Stimulated activated CD4-positive, alpha-beta T cell treated with anti-CD3 and anti-CD28 coated beads, Interleukin-2, amount 100 ng/mL, for 24 hours (primary cell): ENCODE data around the gene NEK2.
"Not testable (repeated sequence)": the region's sequence is repeated elsewhere in the genome, so short reads cannot be mapped to it uniquely, and the experiment has no call there.

Experiments used
- DNase-seq, 2 donors: peaks; one replicate each; pipeline ENCODE4 v3.0.0-alpha.2; 2020

The NEK2 gene

DNA sequence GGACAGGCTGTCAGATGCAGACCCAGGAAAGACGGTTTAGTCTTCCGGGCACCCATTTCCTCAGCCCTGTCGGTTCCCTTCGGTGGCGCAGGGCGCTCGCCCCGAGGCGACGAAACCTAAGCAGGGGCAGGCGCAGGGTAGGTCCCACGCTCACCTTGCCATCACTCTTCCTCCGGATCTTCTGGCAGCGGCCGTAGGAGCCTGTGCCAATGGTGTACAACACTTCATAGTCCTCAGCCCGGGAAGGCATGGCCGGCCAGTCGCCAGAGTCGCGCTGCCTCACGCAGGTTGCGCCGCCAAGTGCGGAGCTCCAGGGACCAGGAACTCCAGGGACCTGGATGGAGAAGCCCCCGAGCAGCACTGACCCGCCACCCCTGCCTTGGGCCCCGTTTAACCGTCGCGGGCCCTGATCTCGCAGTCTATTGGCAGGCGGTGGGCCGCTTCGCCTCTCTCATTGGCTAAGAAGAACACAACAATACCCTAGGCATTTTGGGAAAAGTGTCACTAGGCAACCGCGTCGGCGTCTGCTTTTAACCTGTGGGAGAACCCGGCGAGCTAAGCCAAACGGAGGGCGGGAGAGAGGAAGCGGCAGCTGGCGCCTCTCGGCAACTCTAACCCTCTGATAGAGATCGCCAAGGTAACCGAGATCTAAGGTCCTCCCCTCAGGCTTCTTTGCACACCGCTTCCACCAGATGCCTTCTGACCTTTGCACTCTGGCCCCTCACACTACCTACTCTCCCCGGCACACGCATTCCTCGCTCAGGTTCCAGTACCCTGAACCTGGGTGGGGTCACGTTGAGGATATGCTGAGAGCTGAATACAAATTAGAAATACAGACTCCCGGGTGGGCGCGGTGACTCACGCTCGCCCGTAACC lies at the start of gene NEK2:
Gene NEK2, minus strand, starts transcription at position 392 of the 876 bp plus-strand sequence. Its CDS starts 142 bp downstream, at position 250.
- DNase-seq: peak; percentile 82 to 87

DNA sequence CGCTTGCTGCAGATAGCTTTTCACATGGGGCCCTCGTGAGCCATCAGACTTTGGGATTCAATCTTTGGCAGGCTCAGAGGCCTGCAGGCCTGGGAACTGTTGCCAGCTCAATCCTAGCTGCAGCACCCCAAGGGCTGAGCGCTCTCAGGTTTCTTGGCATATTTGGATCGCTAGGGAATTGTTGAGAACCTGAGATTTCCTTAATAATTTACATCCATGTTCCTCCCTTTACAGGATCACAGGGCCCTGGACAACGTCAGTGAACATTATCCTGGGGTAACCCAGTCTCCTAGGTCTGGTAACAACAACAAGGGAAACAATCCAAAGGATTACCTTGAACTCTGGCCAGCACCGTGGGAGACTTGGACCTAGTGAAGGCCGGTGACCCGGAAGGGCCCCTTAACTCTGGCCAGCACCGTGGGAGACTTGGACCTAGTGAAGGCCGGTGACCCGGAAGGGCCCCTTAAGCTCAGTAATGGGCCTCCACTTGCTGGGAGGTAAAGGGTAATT lies 49.3 kb upstream of the NEK2 start:
- DNase-seq: no peak

DNA sequence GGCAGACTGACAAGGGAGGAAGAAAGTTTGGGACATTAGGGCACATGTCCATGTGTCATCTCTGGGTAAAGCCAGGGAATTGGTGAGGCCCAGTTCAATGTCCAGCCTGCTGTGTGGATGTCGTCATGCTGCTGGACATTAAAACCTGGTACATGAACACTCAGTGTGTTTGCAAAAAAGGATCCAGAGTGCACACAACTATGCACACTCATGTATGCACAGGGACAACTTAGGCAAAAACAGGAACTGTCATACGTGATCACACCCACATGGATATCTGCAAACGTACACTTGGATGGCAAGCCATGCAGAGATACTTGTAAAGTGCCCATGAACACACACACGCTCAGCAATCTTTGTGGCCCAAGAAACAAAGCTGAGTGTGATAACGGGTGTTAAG lies 47.9 kb upstream of the NEK2 start:
- no peak for DNase-seq

DNA sequence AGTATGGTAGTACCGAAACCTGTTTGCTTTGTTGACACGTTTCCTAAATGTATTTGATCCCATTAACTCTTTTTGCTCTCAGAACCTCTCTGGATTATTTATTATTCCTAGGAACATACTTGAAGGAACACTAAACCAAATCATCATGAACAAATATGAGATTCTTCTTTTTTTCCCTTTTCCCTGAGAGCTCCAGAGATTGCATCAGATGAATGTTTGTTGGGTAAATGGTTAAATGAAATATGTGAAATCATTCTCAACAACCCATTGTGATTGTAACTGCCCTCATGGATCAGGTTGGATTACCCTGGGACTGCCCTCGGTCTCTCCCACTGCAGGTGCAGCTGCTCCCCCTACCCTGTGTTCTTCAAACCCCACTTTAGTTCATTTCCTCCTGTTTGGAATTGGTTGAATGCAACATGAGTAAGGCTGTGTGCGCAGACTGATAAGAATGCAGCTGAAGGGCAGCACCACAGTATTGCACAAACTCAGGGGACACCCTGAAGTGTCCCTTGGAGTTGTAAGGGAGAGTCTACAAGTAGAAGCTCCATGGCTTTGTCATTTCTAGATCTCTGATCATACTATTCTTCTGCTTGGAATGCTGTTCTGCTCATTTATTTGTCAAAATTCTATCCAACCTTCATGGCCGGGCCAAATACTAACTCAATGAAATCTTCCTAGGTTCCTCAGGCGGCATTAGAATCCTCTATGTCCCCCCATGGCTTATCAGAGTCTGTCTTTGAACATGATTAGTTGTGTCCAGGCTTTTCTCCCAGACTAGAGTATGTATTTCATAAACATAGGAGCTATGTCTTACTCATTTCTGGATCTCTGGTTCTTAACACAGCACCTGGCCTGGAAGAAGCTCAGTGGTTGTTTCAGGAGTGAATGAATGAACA lies 47.1 kb upstream of the NEK2 start:
- DNase-seq: no peak

DNA sequence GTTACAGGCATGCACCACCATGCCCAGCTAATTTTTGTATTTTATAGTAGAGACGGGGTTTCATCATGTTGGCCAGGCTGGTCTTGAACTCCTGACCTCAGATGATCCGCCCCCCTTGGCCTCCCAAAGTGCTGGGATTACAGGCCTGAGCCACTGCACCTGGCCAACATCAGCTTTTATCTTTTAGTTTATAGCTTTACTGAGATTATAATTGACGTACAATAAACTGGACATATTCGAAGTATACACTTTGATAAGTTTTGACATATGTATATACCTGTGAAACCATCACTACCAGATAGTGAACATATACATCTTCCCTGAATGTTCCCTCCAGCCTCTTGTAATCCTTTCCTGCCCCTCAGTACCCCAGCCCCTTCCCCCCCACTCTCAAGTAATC lies 41.1 kb upstream of the NEK2 start:
- not testable (repeated sequence) for DNase-seq

DNA sequence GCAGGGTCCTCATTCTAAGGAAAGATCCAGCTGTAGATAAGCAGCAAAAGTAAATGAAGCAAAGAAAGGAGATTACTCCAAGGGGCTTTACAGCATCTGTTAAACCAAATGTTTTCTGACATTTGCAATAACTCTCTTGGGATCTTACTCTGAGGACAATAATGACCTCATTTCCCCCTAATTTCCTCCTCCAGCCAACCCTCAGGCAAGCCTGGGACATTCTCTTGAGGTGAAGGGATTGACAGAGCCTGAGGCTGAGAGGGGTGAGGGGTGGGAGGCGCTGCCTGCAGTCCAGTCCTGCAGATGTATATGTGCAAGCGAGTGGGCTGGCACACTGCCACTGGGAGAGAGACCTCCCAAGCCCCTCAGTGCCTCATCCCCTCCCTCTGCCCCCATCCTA lies 40.5 kb upstream of the NEK2 start:
- no peak for DNase-seq

DNA sequence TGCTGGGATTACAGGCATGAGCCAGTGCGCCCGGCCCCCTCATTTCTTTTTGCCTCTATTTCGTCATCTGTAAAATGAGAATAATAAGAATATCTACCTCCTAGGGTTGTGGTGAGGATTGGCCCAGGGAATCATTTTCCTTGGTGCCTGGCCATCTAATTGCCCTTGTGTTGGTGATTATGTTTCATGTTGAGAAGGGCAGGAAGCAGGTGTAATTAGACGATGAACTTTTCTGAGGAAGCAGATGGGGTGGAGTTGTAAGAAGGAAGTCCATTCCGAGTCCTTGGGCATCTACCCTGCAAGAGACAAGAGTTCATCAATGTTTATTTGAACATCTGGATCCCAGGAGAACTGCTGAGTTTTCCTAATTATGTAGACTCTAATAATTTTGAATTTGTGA lies 38.7 kb upstream of the NEK2 start:
- DNase-seq: no peak

DNA sequence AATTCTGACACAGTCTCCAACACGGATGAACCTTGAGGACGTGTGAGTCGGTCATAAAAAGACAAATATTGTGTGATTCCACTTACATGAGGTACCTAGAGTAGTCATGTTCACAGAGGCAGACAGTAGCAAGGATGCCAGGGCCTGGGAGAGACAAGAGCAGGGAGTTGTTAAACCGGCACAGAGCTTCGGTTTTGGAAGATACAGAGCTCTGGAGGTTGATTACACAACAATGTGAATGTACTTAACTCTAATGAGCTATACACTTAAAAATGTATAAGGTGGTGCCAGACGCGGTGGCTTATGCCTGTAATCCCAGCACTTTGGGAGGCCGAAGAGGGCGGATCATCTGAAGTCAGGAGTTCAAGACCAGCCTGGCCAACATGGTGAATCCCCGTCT lies 37.8 kb upstream of the NEK2 start:
- no peak for DNase-seq

DNA sequence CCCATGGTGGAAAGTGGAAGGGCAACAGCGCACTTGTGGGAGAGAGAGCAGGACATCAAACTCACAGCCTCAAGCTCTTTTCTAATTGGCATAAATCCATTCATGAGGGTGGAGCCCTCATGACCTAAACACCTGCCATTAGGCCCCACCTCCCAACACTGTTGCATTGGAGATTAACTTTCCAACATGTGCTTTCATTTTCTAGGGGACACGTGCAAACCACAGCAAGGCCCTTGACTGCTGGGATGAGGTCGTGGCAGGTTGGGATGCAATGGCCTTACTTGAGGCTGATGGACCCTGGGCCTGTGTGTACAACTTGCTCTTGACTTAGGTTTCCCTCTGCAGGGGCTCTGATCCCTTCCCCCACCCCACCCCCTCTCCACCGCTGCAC lies 35.9 kb upstream of the NEK2 start:
- no peak for DNase-seq

DNA sequence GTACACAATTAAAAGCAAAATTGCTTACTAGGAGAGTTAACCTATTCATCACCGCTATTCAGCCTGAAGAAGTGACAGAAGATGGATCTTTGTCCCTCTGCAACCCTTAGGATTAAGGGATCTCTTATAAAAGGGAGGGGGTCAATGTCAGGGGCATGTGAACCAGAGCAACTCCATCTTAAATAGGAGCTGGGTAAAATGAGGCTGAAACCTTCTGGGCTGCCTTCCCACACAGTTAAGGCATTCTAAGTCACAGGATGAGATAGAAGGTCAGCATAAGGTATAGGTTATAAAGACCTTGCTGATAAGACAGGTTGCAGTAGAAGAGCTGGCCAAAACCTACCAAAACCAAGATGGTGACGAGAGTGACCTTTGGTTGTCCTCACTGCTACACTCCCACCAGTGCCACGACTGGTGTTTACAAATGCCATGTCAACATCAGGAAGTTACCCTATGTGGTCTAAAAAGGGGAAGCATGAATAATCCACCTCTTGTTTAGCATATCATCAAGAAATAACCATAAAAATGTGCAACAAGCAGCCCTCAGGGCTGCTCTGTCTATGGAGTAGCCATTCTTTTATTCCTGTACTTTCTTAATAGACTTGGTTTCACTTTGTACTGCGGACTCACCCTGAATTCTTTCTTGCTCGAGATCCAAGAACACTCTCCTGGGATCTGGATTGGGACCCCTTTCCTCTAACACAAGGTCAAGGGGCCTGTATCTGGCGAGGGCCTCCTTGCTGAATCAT lies 35.3 kb upstream of the NEK2 start:
- no peak for DNase-seq

DNA sequence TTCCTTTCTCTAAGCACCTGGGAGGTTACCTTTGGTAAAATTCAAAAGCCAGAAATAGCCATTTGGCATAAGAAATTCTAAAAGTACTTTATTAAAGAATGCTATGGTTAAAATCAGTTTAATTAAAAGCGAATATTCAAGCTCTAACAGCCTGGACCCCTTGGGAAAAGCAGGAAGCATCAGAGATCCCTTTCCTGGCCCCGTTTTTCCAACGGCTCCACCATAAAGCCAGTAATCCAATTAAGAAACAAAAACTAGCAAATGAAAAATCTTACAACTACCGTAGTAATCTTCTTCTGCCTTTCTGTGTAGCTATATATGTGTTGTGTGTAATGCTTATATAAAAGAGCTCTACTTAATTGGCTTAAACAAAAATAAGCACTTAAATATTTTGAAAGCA lies 33.5 kb upstream of the NEK2 start:
- no peak for DNase-seq

DNA sequence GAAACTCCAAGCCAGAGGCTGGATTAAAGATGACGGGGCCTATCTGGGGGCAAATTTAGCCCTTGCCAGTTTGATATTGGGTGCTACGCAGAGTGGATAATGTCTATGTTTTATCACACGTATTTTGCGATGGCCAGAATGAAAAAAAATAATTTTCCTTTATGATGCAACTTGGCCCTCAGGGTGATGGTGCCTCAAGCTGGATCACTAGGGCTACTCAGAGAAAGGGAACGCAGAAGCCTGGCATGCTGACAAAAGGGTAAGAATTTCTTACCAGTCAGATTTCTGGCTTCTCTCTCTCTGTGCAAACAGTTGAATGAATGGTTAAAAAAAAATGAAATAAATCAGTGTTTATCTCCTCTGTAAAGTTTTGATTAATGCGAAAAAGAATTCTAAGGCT lies 32.6 kb upstream of the NEK2 start:
- DNase-seq: no peak

DNA sequence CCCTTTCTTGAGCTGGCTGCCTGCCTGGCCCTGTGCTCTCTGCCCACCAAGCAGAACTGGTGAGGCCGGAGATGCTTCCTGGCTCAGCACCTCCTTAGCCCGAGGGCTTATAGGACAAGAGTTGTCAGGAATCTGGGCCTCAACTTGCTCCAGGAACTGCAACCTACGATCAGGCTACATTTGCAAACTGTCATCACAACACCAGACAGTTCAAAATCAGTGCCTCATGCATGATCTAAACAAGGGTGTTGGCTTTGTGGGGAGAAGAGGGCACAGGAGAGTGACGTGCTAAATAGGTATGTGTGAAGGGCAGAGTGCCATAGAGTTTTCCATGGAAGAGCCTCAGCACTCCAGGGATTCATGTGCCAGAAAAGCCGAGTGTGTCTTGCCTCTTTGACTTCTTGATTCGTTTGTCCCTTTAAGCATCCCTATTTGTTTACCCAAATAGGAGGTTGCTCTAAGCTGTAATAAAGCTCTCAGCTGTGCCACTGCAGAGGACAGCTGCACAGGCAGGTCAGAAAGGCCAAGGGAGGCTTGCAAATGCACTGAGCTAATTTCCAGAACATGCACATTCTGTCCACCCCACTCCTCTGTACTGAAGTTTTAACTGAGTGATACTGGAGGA lies 30.2 kb upstream of the NEK2 start:
- DNase-seq: no peak

DNA sequence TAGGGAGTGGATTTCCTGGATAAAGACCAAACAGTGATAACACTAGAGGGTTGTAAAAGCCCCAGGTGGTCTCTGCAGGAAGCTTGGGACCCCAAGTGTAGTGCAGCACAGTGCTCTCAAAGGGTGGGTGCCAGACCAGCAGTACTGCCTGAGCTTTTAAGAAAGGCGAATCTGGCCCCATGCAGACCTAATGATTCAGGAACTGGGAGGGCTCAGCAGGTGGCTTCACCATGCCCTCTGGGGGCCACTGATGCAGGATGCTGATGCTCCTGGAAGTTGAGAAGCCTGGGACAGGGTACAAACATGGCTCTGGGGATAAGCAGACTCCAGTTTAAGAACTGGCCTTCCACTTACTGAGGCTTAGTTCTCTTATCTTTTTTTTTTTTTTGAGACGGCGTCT lies 29.1 kb upstream of the NEK2 start:
- DNase-seq: no peak

DNA sequence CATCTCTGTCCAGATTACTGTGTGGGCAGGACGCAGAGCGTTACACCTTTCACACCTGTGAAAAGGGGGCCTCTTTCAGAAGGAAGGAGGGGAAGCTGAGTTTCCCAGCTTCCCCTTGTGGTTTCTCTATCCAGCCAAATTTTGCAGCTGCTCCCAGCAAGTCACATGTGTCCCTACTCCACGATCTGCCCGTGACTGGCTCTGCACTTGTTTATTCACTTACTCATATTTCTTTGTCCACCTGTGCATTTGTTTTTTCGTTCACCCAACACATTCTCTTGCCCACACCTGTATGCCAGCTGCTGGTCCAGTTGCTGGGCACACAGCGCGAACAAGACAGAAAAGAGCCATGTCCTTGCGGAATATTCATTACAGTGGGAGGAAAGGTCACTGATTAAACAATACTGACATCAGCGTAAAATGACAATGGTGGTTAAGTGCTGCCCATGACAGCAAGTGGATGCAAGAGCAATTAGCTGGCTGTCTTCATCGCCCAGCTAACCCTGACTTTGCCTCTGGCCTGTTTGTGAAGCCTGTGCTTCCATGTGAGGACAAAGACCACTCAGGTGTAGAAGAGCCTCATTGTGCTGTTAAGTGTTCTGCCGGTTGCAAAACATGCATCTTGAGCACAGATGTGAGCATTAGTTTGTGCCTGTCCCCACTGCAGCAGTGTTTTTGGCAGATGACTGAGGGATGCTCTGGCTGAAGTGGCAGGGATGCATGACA lies 28.6 kb upstream of the NEK2 start:
- DNase-seq: no peak

DNA sequence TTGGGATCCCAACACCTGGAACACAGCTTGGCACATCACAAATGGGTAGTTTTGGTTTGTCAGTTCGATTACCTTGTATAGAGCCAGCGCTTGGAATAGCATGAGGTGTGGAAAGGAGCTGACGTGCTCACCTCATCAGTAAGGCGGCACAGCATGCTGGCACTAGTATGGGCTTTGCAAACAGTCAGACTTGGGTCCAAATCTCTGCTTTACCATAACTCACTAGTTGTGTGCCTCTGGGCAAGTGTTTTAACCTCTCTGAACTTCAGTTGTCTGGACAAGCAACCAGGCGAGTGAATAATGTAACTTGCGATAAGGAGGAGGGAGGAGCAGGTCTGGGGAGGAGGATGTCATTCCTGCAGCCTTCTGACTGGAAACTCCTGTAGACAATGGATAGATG lies 26.3 kb upstream of the NEK2 start:
- no peak for DNase-seq

DNA sequence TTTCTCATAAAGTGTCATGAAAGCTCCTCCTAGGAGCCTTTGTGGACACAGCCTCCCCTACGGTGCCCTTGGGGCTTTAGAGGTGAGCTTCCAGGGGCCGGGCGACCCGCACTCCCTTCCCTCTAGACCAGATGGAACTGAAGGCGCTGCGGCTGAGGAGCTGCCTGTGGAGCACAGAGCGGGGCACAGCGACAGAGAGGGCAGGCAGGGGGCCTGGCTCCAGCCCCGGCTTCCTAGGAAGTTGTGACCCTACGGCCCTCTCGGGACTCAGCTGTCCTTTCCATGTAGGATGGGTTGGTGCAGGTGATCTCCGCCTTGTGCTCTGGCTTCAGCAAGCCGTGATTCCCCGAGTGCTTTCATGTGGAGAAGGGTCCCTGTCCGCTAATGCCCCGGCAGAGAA lies 23.6 kb upstream of the NEK2 start:
- DNase-seq: no peak

DNA sequence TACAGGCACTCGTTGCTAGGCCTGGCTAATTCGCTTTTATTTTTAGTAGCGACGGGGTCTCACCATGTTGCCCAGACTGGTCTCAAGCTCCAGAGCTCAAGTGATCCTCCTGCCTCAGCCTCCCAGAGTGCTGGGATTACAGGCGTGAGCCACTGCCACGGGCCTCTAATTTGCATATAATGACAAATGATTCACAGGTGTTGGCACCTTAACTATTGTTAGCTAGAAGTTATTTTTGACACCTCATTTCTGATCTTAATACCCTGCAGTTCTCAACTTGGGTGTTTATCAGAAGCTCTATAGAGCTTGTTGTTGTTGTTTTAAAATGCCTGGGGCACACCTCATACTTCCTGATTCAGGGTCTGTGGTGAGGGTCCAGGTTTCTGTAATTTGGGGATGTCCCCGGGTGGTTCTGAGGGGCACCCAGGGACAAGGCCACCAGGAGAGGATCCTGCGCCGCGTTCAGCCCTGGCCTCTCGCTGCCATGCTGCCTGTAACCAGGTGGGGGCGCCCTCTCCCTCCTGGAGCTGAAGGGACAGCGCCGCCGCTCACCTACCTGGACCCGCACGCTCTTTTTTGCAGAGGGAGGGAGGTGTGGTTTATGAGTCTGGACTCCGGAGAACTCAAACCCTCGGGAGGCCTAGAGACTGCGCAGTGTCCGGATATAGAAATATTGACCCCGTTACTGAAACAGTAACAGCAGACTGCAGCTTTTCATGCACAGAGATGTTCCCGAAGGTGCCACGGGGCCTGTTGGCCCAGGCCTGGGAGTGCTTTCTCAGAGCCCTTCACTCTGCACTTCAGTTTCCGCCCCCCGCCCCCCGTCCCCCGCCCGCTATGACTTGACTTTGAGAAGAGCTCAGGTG lies 23.0 kb upstream of the NEK2 start:
- DNase-seq: peak; percentile 85 to 89

DNA sequence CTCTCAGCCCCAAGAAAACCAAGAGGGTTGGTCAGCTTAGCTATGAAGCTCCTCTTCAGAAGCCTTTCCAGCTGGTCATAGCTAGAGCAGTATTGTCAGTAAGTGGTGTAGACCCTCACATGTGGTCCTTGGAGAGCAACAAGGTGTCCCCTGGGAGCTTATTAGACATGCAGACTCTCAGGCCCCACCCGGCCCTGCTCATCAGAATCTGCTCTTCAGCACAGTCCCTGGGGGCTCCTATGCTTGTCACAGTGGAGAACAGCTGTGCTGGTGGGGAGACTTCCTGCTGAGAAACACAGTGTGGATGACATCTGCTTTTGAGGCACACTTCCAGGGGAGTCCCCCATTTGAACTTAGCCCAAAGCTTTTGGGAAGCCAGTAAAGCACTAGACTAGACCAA lies 21.9 kb upstream of the NEK2 start:
- DNase-seq: no peak

DNA sequence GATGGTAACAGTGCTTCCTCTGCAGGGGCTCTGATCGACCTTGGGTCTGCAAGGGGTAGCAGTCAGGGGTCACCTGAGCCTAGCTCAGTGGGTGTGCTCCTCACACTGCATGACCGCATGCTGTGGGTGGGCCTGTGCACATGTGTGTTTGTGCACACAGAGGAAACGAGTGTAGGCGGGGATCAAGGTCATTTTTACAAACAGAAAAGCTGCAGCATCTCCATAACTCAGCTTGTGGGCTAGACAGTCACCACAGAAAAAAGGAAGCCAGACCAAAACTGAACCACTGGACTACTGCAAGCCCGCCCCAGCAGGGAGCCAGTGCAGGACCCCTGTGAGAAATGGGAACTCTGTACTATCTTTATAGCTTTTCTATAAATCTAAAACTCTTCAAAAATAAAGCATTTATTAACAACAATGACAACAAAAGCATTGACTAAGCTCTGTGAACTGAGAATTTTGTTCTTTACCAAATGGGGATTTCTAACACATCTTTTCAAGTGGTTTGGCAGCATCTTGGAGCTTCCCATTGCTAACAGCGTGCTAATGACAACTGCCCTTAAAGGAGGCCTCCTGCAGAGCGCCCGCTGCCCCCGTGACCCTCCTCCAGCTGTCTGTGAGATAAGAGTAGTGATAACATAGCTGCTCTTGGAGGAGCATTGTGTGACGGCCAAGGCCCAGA lies 19.9 kb upstream of the NEK2 start:
- DNase-seq: no peak
